Neural progenitor cell (in vitro differentiated cells): ENCODE results near the gene ERCC1. TPM values are rescaled to one million over a fixed set of nuclear protein-coding genes. Genes with fewer than 3 reads are reported as not detected.

Experiments used
- DNase-seq: peaks from one replicate; pipeline ENCODE4 v3.0.0-alpha.2; 2016; ENCODE audit warnings: low spot score
- H2AFZ ChIP-seq: fragments of 200-600 bp; sonication (generic); replicated peaks from 2 replicates; pipeline ENCODE4 v1.6.1; 2016; ENCODE audit warnings: antibody characterized with exemption
- H3F3A ChIP-seq: fragments of 200-600 bp; sonication (generic); 2 replicates; pipeline ENCODE4 v1.6.1; 2016; ENCODE audit warnings: antibody characterized with exemption, low read depth
- H3K27ac ChIP-seq: fragments of 200-600 bp; sonication (generic); 2 replicates; pipeline ENCODE4 v1.5.1; 2016; ENCODE audit warnings: mild to moderate bottlenecking
- H3K27me3 ChIP-seq: fragments of 200-600 bp; sonication (generic); 2 replicates; pipeline ENCODE4 v1.6.1; 2016; ENCODE audit warnings: mild to moderate bottlenecking, moderate library complexity
- H3K36me3 ChIP-seq: fragments of 200-600 bp; sonication (generic); 2 replicates; pipeline ENCODE4 v1.5.1; 2016
- H3K4me1 ChIP-seq: fragments of 200-600 bp; sonication (generic); 2 replicates; pipeline ENCODE4 v1.6.1; 2016; ENCODE audit warnings: mixed run types
- H3K4me2 ChIP-seq: fragments of 200-600 bp; sonication (generic); 2 replicates; pipeline ENCODE4 v1.6.1; 2016
- H3K4me3 ChIP-seq: fragments of 200-600 bp; sonication (generic); 2 replicates; pipeline ENCODE4 v1.5.1; 2016
- H3K79me2 ChIP-seq: fragments of 200-600 bp; sonication (generic); 2 replicates; pipeline ENCODE4 v1.6.1; 2016; ENCODE audit warnings: low read depth
- H3K9ac ChIP-seq: fragments of 200-600 bp; sonication (generic); 2 replicates; pipeline ENCODE4 v1.6.1; 2016
- H3K9me3 ChIP-seq: fragments of 200-600 bp; sonication (generic); 2 replicates; pipeline ENCODE4 v1.5.1; 2016; ENCODE audit warnings: low read depth
- H4K20me1 ChIP-seq: fragments of 200-600 bp; sonication (generic); 2 replicates; pipeline ENCODE4 v1.6.1; 2016; ENCODE audit warnings: low read depth
- H3K27ac Mint-ChIP-seq: 3 replicates; pipeline ENCODE4 v1.8.0; 2021; ENCODE audit warnings: mixed read lengths
- H3K27me3 Mint-ChIP-seq: 2 replicates; pipeline ENCODE4 v1.8.0; 2022; ENCODE audit warnings: low read depth, mild to moderate bottlenecking, inconsistent platforms, moderate library complexity, mixed read lengths; ENCODE audit not compliant: insufficient read depth
- H3K36me3 Mint-ChIP-seq: 3 replicates; pipeline ENCODE4 v1.8.0; 2021; ENCODE audit warnings: mixed read lengths
- H3K4me1 Mint-ChIP-seq: 3 replicates; pipeline ENCODE4 v1.8.0; 2021; ENCODE audit warnings: mixed read lengths
- H3K4me3 Mint-ChIP-seq: 3 replicates; pipeline ENCODE4 v1.8.0; 2021; ENCODE audit warnings: mild to moderate bottlenecking, moderate library complexity, mixed read lengths
- H3K9me3 Mint-ChIP-seq: 3 replicates; pipeline ENCODE4 v1.8.0; 2020; ENCODE audit warnings: mixed read lengths
- EZH2 ChIP-seq: fragments of 200-600 bp; sonication (generic); IDR thresholded peaks from 2 replicates; pipeline ENCODE4 v1.6.1; 2017; ENCODE audit warnings: antibody characterized with exemption, mild to moderate bottlenecking, moderate library complexity
- EZH2phosphoT487 ChIP-seq: fragments of 200-600 bp; sonication (generic); IDR thresholded peaks from 2 replicates; pipeline ENCODE4 v1.6.1; 2017; ENCODE audit warnings: antibody characterized with exemption
- total RNA-seq: library from RNA; depleted of rRNA; stranded (reverse); fragments of >200 nt; gene quantifications from 2 replicates; pipeline ENCODE4 v1.2.3, GENCODE V29; 2015; ENCODE audit warnings: low replicate concordance
- TF ChIP-seq, protein P1 (sequence below): fragments of 200-600 bp; sonication (generic); IDR thresholded peaks from 2 replicates; pipeline ENCODE4 v1.5.1; 2017; ENCODE audit warnings: antibody characterized with exemption, mild to moderate bottlenecking

ERCC1 gene
- total RNA-seq, 1 donor from 2014 or later = 46.0 TPM

DNA sequence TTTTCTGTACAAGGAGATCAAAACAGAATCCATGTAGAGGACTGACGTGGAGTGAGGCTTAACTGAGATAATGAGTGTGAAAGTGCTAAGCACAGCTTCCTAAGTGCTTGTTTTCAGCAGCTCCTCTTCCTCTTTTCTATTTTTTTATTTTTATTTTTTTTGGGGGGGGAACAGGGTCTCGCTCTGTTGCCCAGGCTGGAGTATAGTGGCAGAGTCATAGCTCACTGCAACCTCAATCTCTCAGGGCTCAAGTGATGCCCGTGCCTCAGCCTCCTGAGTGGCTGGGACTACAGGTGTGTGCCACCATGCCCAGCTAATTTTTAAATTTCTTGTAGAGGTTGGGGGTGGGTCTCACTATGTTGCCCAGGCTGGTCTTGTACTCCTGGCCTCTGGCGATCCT is 38.5 kb upstream of the ERCC1 start:
- no peak overlapping the region for H3K4me3 ChIP-seq
- no peak for DNase-seq
- Mint-ChIP-seq H3K36me3 (no peaks in the 10 kb centered on the region), H3K27me3 (peaks cover 10% of the 10 kb centered on the region), H3K27ac (no peak overlapping the region), H3K4me3 (no peak overlapping the region), H3K4me1 (peaks cover 12% of the 10 kb centered on the region), H3K9me3 (no peaks in the 10 kb centered on the region)
- H2AFZ ChIP-seq = no peak overlapping the region
- no peak overlapping the region for H3K27ac ChIP-seq
- H3K4me2 ChIP-seq = no peak overlapping the region
- H3K36me3 ChIP-seq = no peaks in the 10 kb centered on the region
- H3K27me3 ChIP-seq = peaks cover 14% of the 10 kb centered on the region
- TF ChIP-seq EZH2 = no peak
- TF ChIP-seq, protein P1, sequence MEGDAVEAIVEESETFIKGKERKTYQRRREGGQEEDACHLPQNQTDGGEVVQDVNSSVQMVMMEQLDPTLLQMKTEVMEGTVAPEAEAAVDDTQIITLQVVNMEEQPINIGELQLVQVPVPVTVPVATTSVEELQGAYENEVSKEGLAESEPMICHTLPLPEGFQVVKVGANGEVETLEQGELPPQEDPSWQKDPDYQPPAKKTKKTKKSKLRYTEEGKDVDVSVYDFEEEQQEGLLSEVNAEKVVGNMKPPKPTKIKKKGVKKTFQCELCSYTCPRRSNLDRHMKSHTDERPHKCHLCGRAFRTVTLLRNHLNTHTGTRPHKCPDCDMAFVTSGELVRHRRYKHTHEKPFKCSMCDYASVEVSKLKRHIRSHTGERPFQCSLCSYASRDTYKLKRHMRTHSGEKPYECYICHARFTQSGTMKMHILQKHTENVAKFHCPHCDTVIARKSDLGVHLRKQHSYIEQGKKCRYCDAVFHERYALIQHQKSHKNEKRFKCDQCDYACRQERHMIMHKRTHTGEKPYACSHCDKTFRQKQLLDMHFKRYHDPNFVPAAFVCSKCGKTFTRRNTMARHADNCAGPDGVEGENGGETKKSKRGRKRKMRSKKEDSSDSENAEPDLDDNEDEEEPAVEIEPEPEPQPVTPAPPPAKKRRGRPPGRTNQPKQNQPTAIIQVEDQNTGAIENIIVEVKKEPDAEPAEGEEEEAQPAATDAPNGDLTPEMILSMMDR = no peak
- no peak for TF ChIP-seq EZH2phosphoT487
- H3K79me2 ChIP-seq = no peaks in the 10 kb centered on the region
- no peaks in the 10 kb centered on the region for H3K9me3 ChIP-seq
- peaks cover 6% of the 10 kb centered on the region for H3F3A ChIP-seq
- H4K20me1 ChIP-seq = no peaks in the 10 kb centered on the region
- H3K4me1 ChIP-seq = no peaks in the 10 kb centered on the region
- no peak overlapping the region for H3K9ac ChIP-seq

- H4K20me1 ChIP-seq = no peaks in the 10 kb centered on the region
- Mint-ChIP-seq H3K4me3 (peak overlapping the region; percentile 9), H3K36me3 (no peaks in the 10 kb centered on the region), H3K27ac (no peak overlapping the region), H3K27me3 (peaks cover 15% of the 10 kb centered on the region), H3K9me3 (no peaks in the 10 kb centered on the region), H3K4me1 (peaks cover 16% of the 10 kb centered on the region)
- no peak overlapping the region for H3K4me3 ChIP-seq
- no peak for DNase-seq
- H3K27ac ChIP-seq = no peak overlapping the region
- H3K4me2 ChIP-seq = no peak overlapping the region
- H3K27me3 ChIP-seq = peaks cover 2% of the 10 kb centered on the region
- H3K9me3 ChIP-seq = no peaks in the 10 kb centered on the region
- peaks cover 1% of the 10 kb centered on the region for H3K4me1 ChIP-seq
- H2AFZ ChIP-seq = no peak overlapping the region
- no peak overlapping the region for H3K9ac ChIP-seq
- peaks cover 6% of the 10 kb centered on the region for H3F3A ChIP-seq
- TF ChIP-seq, protein P1 = no peak
- TF ChIP-seq EZH2phosphoT487 = no peak
- no peak for TF ChIP-seq EZH2
- no peaks in the 10 kb centered on the region for H3K36me3 ChIP-seq
- H3K79me2 ChIP-seq = no peaks in the 10 kb centered on the region
Observed at GRCh38 chr19:45460807-45461347, 37.2 kb upstream of the ERCC1 start.

- Mint-ChIP-seq H3K36me3 (no peaks in the 10 kb centered on the region), H3K4me1 (peaks cover 18% of the 10 kb centered on the region), H3K27me3 (peaks cover 13% of the 10 kb centered on the region), H3K9me3 (no peaks in the 10 kb centered on the region), H3K4me3 (peak overlapping the region; percentile 57), H3K27ac (peak overlapping the region; percentile 83)
- no peaks in the 10 kb centered on the region for H3K27me3 ChIP-seq
- no peak overlapping the region for H3K4me2 ChIP-seq
- H3K4me1 ChIP-seq = peaks cover 4% of the 10 kb centered on the region
- no peaks in the 10 kb centered on the region for H3K36me3 ChIP-seq
- H3K4me3 ChIP-seq = no peak overlapping the region
- no peaks in the 10 kb centered on the region for H3K9me3 ChIP-seq
- H2AFZ ChIP-seq = no peak overlapping the region
- no peak overlapping the region for H3K27ac ChIP-seq
- no peak for TF ChIP-seq EZH2
- TF ChIP-seq, protein P1 = no peak
- no peak for TF ChIP-seq EZH2phosphoT487
- H3F3A ChIP-seq = no peaks in the 10 kb centered on the region
- DNase-seq = no peak
- no peaks in the 10 kb centered on the region for H4K20me1 ChIP-seq
- H3K9ac ChIP-seq = no peak overlapping the region
- H3K79me2 ChIP-seq = no peaks in the 10 kb centered on the region
Observed at GRCh38 chr19:45457776-45458175, 34.1 kb upstream of the ERCC1 start.
